HepG2 (cell line): ENCODE measurements around the gene GABRP. TPM values are rescaled to one million over a fixed set of nuclear protein-coding genes. Genes with fewer than 3 reads are reported as not detected.

Experiments
- ATAC-seq: fragments of 200-7000 bp; cut with Tn5 transposase; 3 replicates; pipeline ENCODE4 v1.9.1; 2020; ENCODE audit warnings: mild to moderate bottlenecking, moderate library complexity
- BruUV-seq: library from RNA; stranded (reverse); fragments of 400-500 nt; replicated peaks from 2 replicates; lab custom pipeline; 2021; lab: Mats Ljungman, UMichigan
- CTCF ChIA-PET: fragments of 300-600 bp; formaldehyde crosslinking; extraction: SDS; loops from one replicate; lab custom pipeline; 2021; ENCODE audit warnings: low total read pairs, inconsistent platforms, low intra/inter-chr PET ratio; lab: Yijun Ruan, JAX
- POLR2A ChIA-PET: fragments of 350-600 bp; sonication (Branson Sonifier 250); formaldehyde crosslinking; loops from one replicate; lab custom pipeline; 2020; ENCODE audit warnings: antibody characterized with exemption, inconsistent platforms; lab: Yijun Ruan, JAX
- DNase-seq: peaks from one replicate; pipeline ENCODE4 v3.0.0-alpha.2; 2015; ENCODE audit warnings: low spot score
- FAIRE-seq: peaks from 3 replicates; lab custom pipeline; 2011; peaks lifted over from hg19 to GRCh38; lab: Jason Lieb, UNC
- H2AFZ ChIP-seq: one replicate; pipeline ENCODE4 v1.6.1; 2011; ENCODE audit warnings: low read length, inconsistent platforms
- H3K27ac ChIP-seq: fragments of 300-600 bp; 3 replicates; pipeline ENCODE4 v1.8.0; 2011; ENCODE audit warnings: mixed run types, mild to moderate bottlenecking, mixed read lengths, low read length, inconsistent platforms; ENCODE audit not compliant: insufficient read depth; ENCODE audit errors: extremely low read length
- H3K27me3 ChIP-seq, 2 experiments: fragments of 200-600 bp in 1 of 2; 2 replicates in 1 of 2; 3 replicates in 1 of 2; pipeline versions ENCODE4 v1.6.0 to v1.8.0; 2011; ENCODE audit warnings: low read length in 2 of 2, mild to moderate bottlenecking in 2 of 2, moderate library complexity in 2 of 2, inconsistent platforms in 1 of 2; ENCODE audit not compliant: insufficient read depth in 2 of 2, control insufficient read depth in 1 of 2
- H3K36me3 ChIP-seq, 2 experiments: fragments of 200-600 bp in 1 of 2; replicated peaks in 1 of 2; 2 replicates in 1 of 2; 3 replicates in 1 of 2; pipeline versions ENCODE4 v1.5.1 to v1.8.0; 2011; ENCODE audit warnings: low read length in 2 of 2, inconsistent platforms in 1 of 2; ENCODE audit not compliant: insufficient read depth in 2 of 2, control insufficient read depth in 1 of 2
- H3K4me1 ChIP-seq: 2 replicates; pipeline ENCODE4 v1.5.1; 2012; ENCODE audit warnings: low read length, inconsistent platforms; ENCODE audit not compliant: insufficient read depth
- H3K4me2 ChIP-seq: 2 replicates; pipeline ENCODE4 v1.6.0; 2011; ENCODE audit warnings: low read depth, low read length, inconsistent platforms
- H3K4me3 ChIP-seq, 3 experiments: fragments of 200-600 bp in 1 of 3; sonication (generic), shearing (Covaris generic) in 1 of 3; replicated peaks in 1 of 3; 2 replicates each; pipeline ENCODE4 v1.5.1; 2011 to 2016; ENCODE audit warnings: low read length in 3 of 3, inconsistent platforms in 2 of 3, low read depth in 2 of 3, mild to moderate bottlenecking in 2 of 3, control low read depth in 1 of 3, mixed read lengths in 1 of 3; ENCODE audit not compliant: insufficient read depth in 1 of 3
- H3K79me2 ChIP-seq: one replicate; pipeline ENCODE4 v1.6.1; 2011; ENCODE audit warnings: low read length, inconsistent platforms; ENCODE audit not compliant: insufficient read depth
- H3K9ac ChIP-seq: 2 replicates; pipeline ENCODE4 v1.6.0; 2011; ENCODE audit warnings: mild to moderate bottlenecking, low read depth, low read length, inconsistent platforms; ENCODE audit not compliant: insufficient read depth
- H3K9me3 ChIP-seq: 2 replicates; pipeline ENCODE4 v1.5.1; 2012; ENCODE audit warnings: mild to moderate bottlenecking, low read length
- H4K20me1 ChIP-seq: 2 replicates; pipeline ENCODE4 v1.6.0; 2011; ENCODE audit warnings: inconsistent platforms, mild to moderate bottlenecking, low read length, moderate library complexity; ENCODE audit not compliant: insufficient read depth
- CENPX ChIP-seq: sonication (generic); formaldehyde crosslinking; IDR thresholded peaks from 2 replicates; pipeline ENCODE4 v1.9.0; 2021; ENCODE audit warnings: mild to moderate bottlenecking, missing genetic modification reagents, moderate library complexity
- CREB1 ChIP-seq, 2 experiments: fragments of 450-650 bp in 1 of 2; IDR thresholded peaks; 2 replicates each; pipeline ENCODE4 v1.6.1; 2016 to 2017; ENCODE audit warnings: control low read depth in 1 of 2, mild to moderate bottlenecking in 1 of 2, missing compliant biosample characterization in 1 of 2, missing genetic modification characterization in 1 of 2
- ESRRA ChIP-seq: sonication (generic); formaldehyde crosslinking; IDR thresholded peaks from 2 replicates; pipeline ENCODE4 v1.5.1; 2020; ENCODE audit warnings: mild to moderate bottlenecking, low read depth, missing genetic modification reagents
- FUBP1 ChIP-seq: sonication (generic); formaldehyde crosslinking; IDR thresholded peaks from 2 replicates; pipeline ENCODE4 v1.5.1; 2020; ENCODE audit warnings: missing genetic modification reagents, mild to moderate bottlenecking, borderline replicate concordance
- HCFC1 ChIP-seq: fragments of 150-350 bp; IDR thresholded peaks from 2 replicates; pipeline ENCODE4 v1.6.1; 2014; ENCODE audit warnings: low read depth, low read length
- PHF8 ChIP-seq: sonication (generic); formaldehyde crosslinking; IDR thresholded peaks from 2 replicates; pipeline ENCODE4 v1.5.0; 2020; ENCODE audit warnings: missing genetic modification reagents
- TCF12 ChIP-seq, 2 experiments: fragments of 450-650 bp in 1 of 2; sonication (generic) in 1 of 2; formaldehyde crosslinking in 1 of 2; IDR thresholded peaks; 2 replicates each; pipeline versions ENCODE4 v1.6.1 to v1.8.0; 2017 to 2022; ENCODE audit warnings: antibody characterized with exemption in 1 of 2, mild to moderate bottlenecking in 1 of 2, missing genetic modification reagents in 1 of 2, moderate library complexity in 1 of 2
- TMF1 ChIP-seq: sonication (generic); formaldehyde crosslinking; IDR thresholded peaks from 2 replicates; pipeline ENCODE4 v1.8.1; 2022; ENCODE audit warnings: low read depth, missing genetic modification reagents
- ZNF451 ChIP-seq: sonication (generic); formaldehyde crosslinking; IDR thresholded peaks from 2 replicates; pipeline ENCODE4 v1.5.0; 2020; ENCODE audit warnings: mild to moderate bottlenecking, missing genetic modification reagents
- ZNF780A ChIP-seq: sonication (generic); formaldehyde crosslinking; IDR thresholded peaks from 2 replicates; pipeline ENCODE4 v1.8.0; 2022; ENCODE audit warnings: mild to moderate bottlenecking, missing genetic modification reagents, moderate library complexity
- WGBS: methylation state at CpG from one replicate; pipeline ENCODE4 v1.1.6; 2017; ENCODE audit warnings: low lambda C conversion rate; 5-methylcytosine and 5-hydroxymethylcytosine counted together
- in situ Hi-C: cut with HindIII; loops from 2 replicates; pipeline ENCODE4 v1.10.0; 2017; ENCODE audit warnings: low pct_unique_long_range_greater_than_20kb; ENCODE audit not compliant: extremely low pct_ligation_motif_present
- intact Hi-C: fragments of 100-400 bp; cut with micrococcal nuclease; formaldehyde crosslinking; loops from one replicate; pipeline ENCODE4 v1.10.0; 2022; ENCODE audit not compliant: unreplicated experiment
- polyA plus RNA-seq, 8 experiments: library from polyadenylated mRNA; depleted of rRNA in 3 of 8; stranded (reverse) in 7 of 8; unstranded in 1 of 8; fragments of >200 nt; fragmentation: Illumina TruSeq in 4 of 8; extraction: Trizol in 4 of 8; gene quantifications; 2 replicates each; pipeline versions ENCODE4 v1.2.1 to v1.2.3, GENCODE V29; 2011 to 2016; ENCODE audit warnings: low read depth in 4 of 8, missing spikeins in 1 of 8, mixed read lengths in 1 of 8; ENCODE audit not compliant: insufficient read depth in 1 of 8
- total RNA-seq, 5 experiments: library from RNA; depleted of rRNA; stranded (reverse); fragments of >200 nt; fragmentation: Illumina TruSeq; extraction: Trizol; gene quantifications; 2 replicates each; pipeline ENCODE4 v1.2.3, GENCODE V29; 2016; ENCODE audit warnings: low read depth in 1 of 5
- TF ChIP-seq, protein P1 (sequence below): sonication (generic); formaldehyde crosslinking; conservative IDR thresholded peaks from 2 replicates; pipeline ENCODE4 v1.4.0; 2020; ENCODE audit warnings: missing genetic modification reagents
- TF ChIP-seq, protein P2 (sequence below): sonication (generic); formaldehyde crosslinking; IDR thresholded peaks from 2 replicates; pipeline ENCODE4 v1.5.0; 2020; ENCODE audit warnings: missing genetic modification reagents, mild to moderate bottlenecking, borderline replicate concordance

Gene GABRP
- total and polyA plus RNA-seq, 2 of the 13 experiments (the other 11 are each of a cell fraction or from before 2014, with no cell fraction given) = not detected

DNA sequence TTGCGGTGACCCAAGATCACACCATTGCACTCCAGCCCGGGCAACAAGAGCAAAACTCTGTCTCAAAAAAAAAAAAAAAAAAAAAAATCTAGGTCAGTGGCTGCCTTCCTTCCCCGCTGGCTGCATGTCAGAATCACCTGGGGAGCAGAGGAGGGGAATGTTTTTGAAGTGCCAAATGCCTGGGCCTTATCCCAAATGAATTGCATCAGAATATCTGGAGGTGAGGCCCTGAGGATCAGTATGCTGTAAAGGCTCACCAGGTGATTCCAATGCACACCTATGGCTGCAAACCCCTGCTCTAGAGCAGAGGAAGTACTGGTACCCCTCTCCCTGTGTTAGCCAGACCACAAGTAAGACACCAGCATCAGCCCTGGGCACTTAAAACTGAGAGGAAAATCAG lies 44.7 kb upstream of the GABRP start (continued):
- TF ChIP-seq, protein P1, sequence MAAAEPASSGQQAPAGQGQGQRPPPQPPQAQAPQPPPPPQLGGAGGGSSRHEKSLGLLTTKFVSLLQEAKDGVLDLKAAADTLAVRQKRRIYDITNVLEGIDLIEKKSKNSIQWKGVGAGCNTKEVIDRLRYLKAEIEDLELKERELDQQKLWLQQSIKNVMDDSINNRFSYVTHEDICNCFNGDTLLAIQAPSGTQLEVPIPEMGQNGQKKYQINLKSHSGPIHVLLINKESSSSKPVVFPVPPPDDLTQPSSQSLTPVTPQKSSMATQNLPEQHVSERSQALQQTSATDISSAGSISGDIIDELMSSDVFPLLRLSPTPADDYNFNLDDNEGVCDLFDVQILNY (CRISPR knock-in tag) = no peak
- no peak for TF ChIP-seq TMF1 (CRISPR knock-in tag)
- no peak for TF ChIP-seq CREB1 (IDR thresholded peaks at IDR 0.05)
- no peak for TF ChIP-seq CREB1 (CRISPR knock-in tag; IDR thresholded peaks at IDR 0.05)
- TF ChIP-seq, protein P2, sequence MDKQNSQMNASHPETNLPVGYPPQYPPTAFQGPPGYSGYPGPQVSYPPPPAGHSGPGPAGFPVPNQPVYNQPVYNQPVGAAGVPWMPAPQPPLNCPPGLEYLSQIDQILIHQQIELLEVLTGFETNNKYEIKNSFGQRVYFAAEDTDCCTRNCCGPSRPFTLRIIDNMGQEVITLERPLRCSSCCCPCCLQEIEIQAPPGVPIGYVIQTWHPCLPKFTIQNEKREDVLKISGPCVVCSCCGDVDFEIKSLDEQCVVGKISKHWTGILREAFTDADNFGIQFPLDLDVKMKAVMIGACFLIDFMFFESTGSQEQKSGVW = no peak
- no peak for TF ChIP-seq TCF12 (IDR thresholded peaks at IDR 0.05)
- TF ChIP-seq TCF12 (CRISPR knock-in tag; IDR thresholded peaks at IDR 0.05) = no peak
- no peak for TF ChIP-seq HCFC1

GRCh38 chr5:170739446-170739845 lies 44.1 kb upstream of the GABRP start:
- WGBS = 5% methylated on average over 4 of the region's 4 CpGs
- Histone ChIP-seq H3K27me3 (peaks cover 0 to 8% of the 10 kb centered on the region in 2 experiments; a peak in 3 of 5 replicates), H3K27ac (no peak overlapping the region), H3K9ac (no peak overlapping the region), H3K4me3 (no peak overlapping the region), H2AFZ (no peak overlapping the region), H3K4me2 (no peak overlapping the region), H3K4me1 (no peaks in the 10 kb centered on the region), H3K9me3 (no peaks in the 10 kb centered on the region), H3K79me2 (no peaks in the 10 kb centered on the region), H3K36me3 (no peaks in the 10 kb centered on the region), H4K20me1 (no peaks in the 10 kb centered on the region)
- in situ Hi-C loops (no loop called here), intact Hi-C loops (no loop called here)
- BruUV-seq = no TSS peak
- ChIA-PET CTCF (no interaction called here), POLR2A (no interaction called here)
- DNase-seq (no peak), FAIRE-seq (no peak), ATAC-seq (no peak)
- TF ChIP-seq FUBP1 (CRISPR knock-in tag) (no peak), ZNF780A (CRISPR knock-in tag) (no peak), ESRRA (no peak), PHF8 (no peak), ZNF451 (CRISPR knock-in tag) (no peak), CENPX (CRISPR knock-in tag) (no peak)
